Measurements from ENCODE around the gene CKAP2L. TPM values are rescaled to one million over a fixed set of nuclear protein-coding genes. Genes with fewer than 3 reads are reported as not detected.

Gene CKAP2L
- total and polyA plus RNA-seq, 9 of the 15 experiments (the other 6 are each of a cell fraction or from before 2014, with no cell fraction given), result 10.4 to 21.9 (median 14.2) TPM

DNA sequence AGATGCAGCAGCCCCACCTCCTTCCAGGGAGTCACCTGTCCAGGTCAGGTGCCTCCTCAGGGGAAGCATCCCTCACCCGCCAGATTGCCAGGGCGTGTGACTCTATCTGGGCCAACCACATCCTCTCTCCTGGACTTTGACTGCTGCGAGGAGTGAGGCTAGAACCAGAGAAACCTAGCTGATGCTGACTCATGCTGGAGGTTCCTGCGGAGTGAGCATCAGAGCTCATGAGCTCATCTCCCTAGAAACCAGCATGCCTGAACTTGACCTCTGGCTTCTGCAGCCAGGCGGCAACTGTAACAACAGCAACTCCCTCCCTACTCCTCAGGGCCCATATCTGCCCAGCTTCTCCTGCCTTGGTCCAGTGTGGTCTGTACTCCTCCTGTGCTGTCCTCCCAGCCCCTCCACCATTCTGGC, 71.9 kb downstream of the CKAP2L start (continued):
- TF ChIP-seq RNF2 (IDR thresholded peaks at IDR 0.05) (no peak), ZNF24 (IDR thresholded peaks at IDR 0.05) (no peak), FOXM1 (IDR thresholded peaks at IDR 0.05; ENCODE audit: low read depth) (0 out of 2 replicates have a peak, but pooled peaks have one; percentile 15), FOXM1 (CRISPR knock-in tag; IDR thresholded peaks at IDR 0.05; ENCODE audit: low read depth) (no peak), HNRNPL (IDR thresholded peaks at IDR 0.05; ENCODE audit: low read depth, low read length) (no peak), SREBF1 (IDR thresholded peaks at IDR 0.05; ENCODE audit: borderline replicate concordance, low read depth, low read length) (no peak), HEY1 (CRISPR knock-in tag; IDR thresholded peaks at IDR 0.05; ENCODE audit: borderline replicate concordance) (no peak), TAL1 (IDR thresholded peaks at IDR 0.05) (0 out of 2 replicates have a peak, but pooled peaks have one; percentile 15), ZNF778 (CRISPR knock-in tag; IDR thresholded peaks at IDR 0.05) (no peak), ZNF3 (CRISPR knock-in tag; IDR thresholded peaks at IDR 0.05) (no peak), POLR2G (IDR thresholded peaks at IDR 0.05; ENCODE audit: low read depth, low read length) (no peak), PHF21A (IDR thresholded peaks at IDR 0.05; ENCODE audit: borderline replicate concordance, low read depth) (peak; percentile 24; the same call in 1 of the 2 replicates), JUN (IDR thresholded peaks at IDR 0.05; ENCODE audit: borderline replicate concordance, low read depth, low read length) (peak; percentile 91), JUN (CRISPR knock-in tag; IDR thresholded peaks at IDR 0.05; ENCODE audit: borderline replicate concordance) (no peak; the same call in 1 of the 2 replicates), FOXK2 (conservative IDR thresholded peaks at IDR 0.05 in 1 of 2, IDR thresholded peaks at IDR 0.05 in 1 of 2; ENCODE audit: low read depth in 2 of 2) (peak; percentile 54 to 71; a peak in 2 of 4 replicates), ZNF445 (CRISPR knock-in tag; IDR thresholded peaks at IDR 0.05; ENCODE audit: low read depth) (no peak), ZFP30 (CRISPR knock-in tag; IDR thresholded peaks at IDR 0.05; ENCODE audit: borderline replicate concordance) (no peak), ZC3H8 (IDR thresholded peaks at IDR 0.05) (no peak)
- TF ChIP-seq, protein P1, sequence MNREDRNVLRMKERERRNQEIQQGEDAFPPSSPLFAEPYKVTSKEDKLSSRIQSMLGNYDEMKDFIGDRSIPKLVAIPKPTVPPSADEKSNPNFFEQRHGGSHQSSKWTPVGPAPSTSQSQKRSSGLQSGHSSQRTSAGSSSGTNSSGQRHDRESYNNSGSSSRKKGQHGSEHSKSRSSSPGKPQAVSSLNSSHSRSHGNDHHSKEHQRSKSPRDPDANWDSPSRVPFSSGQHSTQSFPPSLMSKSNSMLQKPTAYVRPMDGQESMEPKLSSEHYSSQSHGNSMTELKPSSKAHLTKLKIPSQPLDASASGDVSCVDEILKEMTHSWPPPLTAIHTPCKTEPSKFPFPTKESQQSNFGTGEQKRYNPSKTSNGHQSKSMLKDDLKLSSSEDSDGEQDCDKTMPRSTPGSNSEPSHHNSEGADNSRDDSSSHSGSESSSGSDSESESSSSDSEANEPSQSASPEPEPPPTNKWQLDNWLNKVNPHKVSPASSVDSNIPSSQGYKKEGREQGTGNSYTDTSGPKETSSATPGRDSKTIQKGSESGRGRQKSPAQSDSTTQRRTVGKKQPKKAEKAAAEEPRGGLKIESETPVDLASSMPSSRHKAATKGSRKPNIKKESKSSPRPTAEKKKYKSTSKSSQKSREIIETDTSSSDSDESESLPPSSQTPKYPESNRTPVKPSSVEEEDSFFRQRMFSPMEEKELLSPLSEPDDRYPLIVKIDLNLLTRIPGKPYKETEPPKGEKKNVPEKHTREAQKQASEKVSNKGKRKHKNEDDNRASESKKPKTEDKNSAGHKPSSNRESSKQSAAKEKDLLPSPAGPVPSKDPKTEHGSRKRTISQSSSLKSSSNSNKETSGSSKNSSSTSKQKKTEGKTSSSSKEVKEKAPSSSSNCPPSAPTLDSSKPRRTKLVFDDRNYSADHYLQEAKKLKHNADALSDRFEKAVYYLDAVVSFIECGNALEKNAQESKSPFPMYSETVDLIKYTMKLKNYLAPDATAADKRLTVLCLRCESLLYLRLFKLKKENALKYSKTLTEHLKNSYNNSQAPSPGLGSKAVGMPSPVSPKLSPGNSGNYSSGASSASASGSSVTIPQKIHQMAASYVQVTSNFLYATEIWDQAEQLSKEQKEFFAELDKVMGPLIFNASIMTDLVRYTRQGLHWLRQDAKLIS (CRISPR knock-in tag; IDR thresholded peaks at IDR 0.05), result no peak
- TF ChIP-seq, protein P2, sequence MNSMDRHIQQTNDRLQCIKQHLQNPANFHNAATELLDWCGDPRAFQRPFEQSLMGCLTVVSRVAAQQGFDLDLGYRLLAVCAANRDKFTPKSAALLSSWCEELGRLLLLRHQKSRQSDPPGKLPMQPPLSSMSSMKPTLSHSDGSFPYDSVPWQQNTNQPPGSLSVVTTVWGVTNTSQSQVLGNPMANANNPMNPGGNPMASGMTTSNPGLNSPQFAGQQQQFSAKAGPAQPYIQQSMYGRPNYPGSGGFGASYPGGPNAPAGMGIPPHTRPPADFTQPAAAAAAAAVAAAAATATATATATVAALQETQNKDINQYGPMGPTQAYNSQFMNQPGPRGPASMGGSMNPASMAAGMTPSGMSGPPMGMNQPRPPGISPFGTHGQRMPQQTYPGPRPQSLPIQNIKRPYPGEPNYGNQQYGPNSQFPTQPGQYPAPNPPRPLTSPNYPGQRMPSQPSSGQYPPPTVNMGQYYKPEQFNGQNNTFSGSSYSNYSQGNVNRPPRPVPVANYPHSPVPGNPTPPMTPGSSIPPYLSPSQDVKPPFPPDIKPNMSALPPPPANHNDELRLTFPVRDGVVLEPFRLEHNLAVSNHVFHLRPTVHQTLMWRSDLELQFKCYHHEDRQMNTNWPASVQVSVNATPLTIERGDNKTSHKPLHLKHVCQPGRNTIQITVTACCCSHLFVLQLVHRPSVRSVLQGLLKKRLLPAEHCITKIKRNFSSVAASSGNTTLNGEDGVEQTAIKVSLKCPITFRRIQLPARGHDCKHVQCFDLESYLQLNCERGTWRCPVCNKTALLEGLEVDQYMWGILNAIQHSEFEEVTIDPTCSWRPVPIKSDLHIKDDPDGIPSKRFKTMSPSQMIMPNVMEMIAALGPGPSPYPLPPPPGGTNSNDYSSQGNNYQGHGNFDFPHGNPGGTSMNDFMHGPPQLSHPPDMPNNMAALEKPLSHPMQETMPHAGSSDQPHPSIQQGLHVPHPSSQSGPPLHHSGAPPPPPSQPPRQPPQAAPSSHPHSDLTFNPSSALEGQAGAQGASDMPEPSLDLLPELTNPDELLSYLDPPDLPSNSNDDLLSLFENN (IDR thresholded peaks at IDR 0.05; ENCODE audit: low read depth in 2 of 2, low read length in 2 of 2), result no peak
- TF ChIP-seq, protein P3, sequence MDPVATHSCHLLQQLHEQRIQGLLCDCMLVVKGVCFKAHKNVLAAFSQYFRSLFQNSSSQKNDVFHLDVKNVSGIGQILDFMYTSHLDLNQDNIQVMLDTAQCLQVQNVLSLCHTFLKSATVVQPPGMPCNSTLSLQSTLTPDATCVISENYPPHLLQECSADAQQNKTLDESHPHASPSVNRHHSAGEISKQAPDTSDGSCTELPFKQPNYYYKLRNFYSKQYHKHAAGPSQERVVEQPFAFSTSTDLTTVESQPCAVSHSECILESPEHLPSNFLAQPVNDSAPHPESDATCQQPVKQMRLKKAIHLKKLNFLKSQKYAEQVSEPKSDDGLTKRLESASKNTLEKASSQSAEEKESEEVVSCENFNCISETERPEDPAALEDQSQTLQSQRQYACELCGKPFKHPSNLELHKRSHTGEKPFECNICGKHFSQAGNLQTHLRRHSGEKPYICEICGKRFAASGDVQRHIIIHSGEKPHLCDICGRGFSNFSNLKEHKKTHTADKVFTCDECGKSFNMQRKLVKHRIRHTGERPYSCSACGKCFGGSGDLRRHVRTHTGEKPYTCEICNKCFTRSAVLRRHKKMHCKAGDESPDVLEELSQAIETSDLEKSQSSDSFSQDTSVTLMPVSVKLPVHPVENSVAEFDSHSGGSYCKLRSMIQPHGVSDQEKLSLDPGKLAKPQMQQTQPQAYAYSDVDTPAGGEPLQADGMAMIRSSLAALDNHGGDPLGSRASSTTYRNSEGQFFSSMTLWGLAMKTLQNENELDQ (CRISPR knock-in tag; IDR thresholded peaks at IDR 0.05; ENCODE audit: borderline replicate concordance), result no peak
